HAP-1 (cell line): Measurements from ENCODE around the gene TNFAIP8L3.

Source experiments
- DNase-seq, 2 experiments: peaks; one replicate each; pipeline ENCODE4 v3.0.0-alpha.2; 2016 to 2020; ENCODE audit warnings: low spot score in 2 of 2
- H3K27me3 ChIP-seq: fragments of 250-450 bp; sonication (Bioruptor Pico); 2 replicates; pipeline ENCODE4 v1.5.1; 2020; ENCODE audit warnings: low read depth, mild to moderate bottlenecking, moderate library complexity
- H3K36me3 ChIP-seq: fragments of 250-450 bp; sonication (Bioruptor Pico); replicated peaks from 2 replicates; pipeline ENCODE4 v1.5.1; 2020; ENCODE audit warnings: mild to moderate bottlenecking
- H3K4me1 ChIP-seq: fragments of 250-450 bp; sonication (Bioruptor Pico); 2 replicates; pipeline ENCODE4 v1.5.1; 2020; ENCODE audit warnings: mild to moderate bottlenecking
- H3K4me3 ChIP-seq: fragments of 250-450 bp; sonication (Bioruptor Pico); 2 replicates; pipeline ENCODE4 v1.5.1; 2020; ENCODE audit warnings: mild to moderate bottlenecking, moderate library complexity
- H3K9me3 ChIP-seq: fragments of 250-450 bp; sonication (Bioruptor Pico); 2 replicates; pipeline ENCODE4 v1.5.1; 2020; ENCODE audit warnings: mild to moderate bottlenecking, moderate library complexity
- in situ Hi-C: fragments of 300-500 bp; cut with MboI; formaldehyde crosslinking; loops from 3 replicates; pipeline ENCODE4 v1.14.3; 2020; ENCODE audit warnings: low sequenced_read_pairs, inconsistent platforms, mixed read lengths

The TNFAIP8L3 gene

DNA sequence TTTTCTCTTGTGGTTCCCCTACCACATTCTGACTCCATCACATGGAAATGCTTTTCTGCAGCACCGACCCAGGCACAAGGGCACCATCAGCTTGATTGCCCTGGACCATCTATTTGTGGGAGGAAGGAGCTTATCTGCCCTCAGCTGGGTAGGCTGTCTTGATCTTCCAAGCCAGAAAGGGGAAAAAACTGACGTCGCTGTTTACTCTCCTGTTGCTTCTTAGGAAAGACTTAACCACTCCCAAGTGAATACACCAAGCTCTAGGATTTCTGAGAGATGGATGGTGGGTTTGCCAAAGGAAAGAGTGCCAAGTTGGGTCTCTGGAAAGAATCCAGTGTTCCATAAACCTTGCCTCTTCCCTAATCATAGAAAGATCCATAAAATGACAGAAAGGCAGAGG lies 4.0 kb downstream of the TNFAIP8L3 start:
- Histone ChIP-seq H3K36me3 (no peaks in the 10 kb centered on the region), H3K4me3 (no peak overlapping the region), H3K9me3 (no peaks in the 10 kb centered on the region), H3K27me3 (peaks cover 43% of the 10 kb centered on the region), H3K4me1 (no peaks in the 10 kb centered on the region)
- no peak for DNase-seq
- in situ Hi-C loops = no loop called here

DNA sequence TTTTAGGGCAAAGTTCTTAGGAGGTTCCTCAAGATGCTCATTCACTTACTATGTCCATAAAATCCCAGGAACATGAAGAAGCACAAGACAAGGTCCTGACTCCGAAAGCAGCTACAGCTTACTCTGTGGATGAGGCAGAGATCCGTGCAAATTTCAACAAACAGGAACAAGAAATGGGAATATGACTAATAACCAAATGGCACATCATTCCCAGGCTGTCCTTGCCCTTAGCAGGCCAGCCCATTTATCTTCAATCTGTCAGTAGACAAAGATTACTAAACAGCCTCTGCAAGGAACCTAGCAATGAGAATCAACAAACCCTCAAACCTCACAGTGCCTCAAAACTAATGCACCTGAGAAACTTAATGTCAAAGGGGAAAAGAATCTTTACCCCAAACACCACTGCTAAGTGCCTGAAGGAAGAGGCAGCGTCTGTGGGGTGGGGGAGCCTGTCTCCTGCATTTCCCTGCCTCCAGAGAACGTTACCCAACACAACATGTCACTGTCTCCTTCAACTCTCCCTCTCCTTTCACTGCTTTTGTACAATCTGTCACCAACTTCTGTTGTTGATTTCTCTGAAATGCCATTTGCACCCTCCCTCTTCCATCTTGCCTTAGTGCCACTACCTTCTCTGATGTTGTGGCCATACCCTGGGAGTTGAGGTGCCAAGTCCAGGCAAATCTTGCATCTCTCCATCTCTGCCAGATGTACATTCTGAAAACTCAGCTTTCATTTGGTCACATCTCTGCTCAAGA lies 4.8 kb downstream of the TNFAIP8L3 start:
- Histone ChIP-seq H3K9me3 (no peaks in the 10 kb centered on the region), H3K4me3 (no peak overlapping the region), H3K27me3 (peaks cover 37% of the 10 kb centered on the region), H3K36me3 (no peaks in the 10 kb centered on the region), H3K4me1 (no peaks in the 10 kb centered on the region)
- in situ Hi-C loops = no loop called here
- no peak for DNase-seq

DNA sequence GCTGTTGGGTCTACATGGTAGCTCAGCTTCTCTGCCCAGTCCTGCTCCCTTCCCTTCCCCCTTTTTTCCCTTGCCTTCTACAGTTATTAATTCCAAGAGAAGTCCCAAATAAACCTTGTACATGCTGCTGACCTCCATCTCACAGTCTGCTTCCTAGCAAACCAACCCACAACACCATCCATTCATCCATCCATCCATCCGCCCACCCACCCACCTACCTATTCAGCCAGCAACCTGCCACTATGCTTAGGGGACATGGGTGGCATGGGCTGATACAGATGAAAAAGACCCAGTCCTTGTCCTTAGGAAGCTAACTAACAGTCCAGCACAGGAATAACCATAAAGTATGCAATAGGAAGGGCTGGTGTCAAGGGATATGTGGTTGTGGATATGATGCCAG lies 5.7 kb downstream of the TNFAIP8L3 start:
- H3K4me3 ChIP-seq = no peak overlapping the region
- DNase-seq = no peak
- H3K4me1 ChIP-seq = no peaks in the 10 kb centered on the region
- no peaks in the 10 kb centered on the region for H3K9me3 ChIP-seq
- in situ Hi-C loops = no loop called here
- peaks cover 33% of the 10 kb centered on the region for H3K27me3 ChIP-seq
- H3K36me3 ChIP-seq = no peaks in the 10 kb centered on the region

DNA sequence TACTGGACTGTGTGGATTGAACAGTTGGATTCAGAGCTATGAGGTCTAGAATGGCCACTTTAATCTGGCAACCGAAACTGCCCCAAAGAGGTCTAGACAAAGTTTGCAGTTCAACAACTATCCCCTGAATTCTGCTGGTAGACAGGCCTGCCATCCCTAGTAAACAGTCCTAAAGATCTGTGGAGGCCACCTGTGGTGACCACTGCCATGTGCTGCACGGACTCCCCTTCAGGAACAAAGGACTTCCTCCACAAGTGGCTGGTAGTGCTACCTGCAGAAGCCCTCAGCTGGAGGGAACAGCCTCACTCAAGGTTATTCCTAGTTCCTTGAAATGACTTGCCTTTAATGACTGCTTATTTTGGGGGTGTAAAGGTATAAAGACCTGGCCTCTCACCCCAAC lies 6.1 kb downstream of the TNFAIP8L3 start:
- Histone ChIP-seq H3K4me1 (no peaks in the 10 kb centered on the region), H3K27me3 (peaks cover 28% of the 10 kb centered on the region), H3K36me3 (no peaks in the 10 kb centered on the region), H3K9me3 (no peaks in the 10 kb centered on the region), H3K4me3 (no peak overlapping the region)
- no peak for DNase-seq
- in situ Hi-C loops = no loop called here

DNA sequence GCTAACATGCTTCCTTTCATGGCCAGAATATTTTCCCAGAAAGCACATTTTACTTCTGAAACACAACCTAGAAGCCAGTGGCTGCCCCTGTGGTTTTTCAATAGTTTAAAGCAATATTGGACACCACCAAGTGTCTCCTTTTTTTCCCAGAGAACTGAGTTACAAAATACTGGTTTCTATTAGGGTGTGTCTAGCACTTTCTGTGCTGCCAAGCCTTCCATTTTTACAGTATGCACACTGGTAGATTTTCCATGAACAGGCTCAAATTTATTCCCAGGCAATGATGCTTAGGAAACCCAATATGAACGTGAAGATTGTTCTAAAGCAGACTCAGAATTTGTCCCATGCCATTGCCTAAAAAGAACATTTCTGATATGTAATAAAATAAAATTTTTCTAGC lies 7.2 kb downstream of the TNFAIP8L3 start:
- H3K9me3 ChIP-seq = no peaks in the 10 kb centered on the region
- in situ Hi-C loops = no loop called here
- H3K4me3 ChIP-seq = no peak overlapping the region
- no peaks in the 10 kb centered on the region for H3K4me1 ChIP-seq
- H3K36me3 ChIP-seq = no peaks in the 10 kb centered on the region
- peaks cover 18% of the 10 kb centered on the region for H3K27me3 ChIP-seq
- DNase-seq = no peak

DNA sequence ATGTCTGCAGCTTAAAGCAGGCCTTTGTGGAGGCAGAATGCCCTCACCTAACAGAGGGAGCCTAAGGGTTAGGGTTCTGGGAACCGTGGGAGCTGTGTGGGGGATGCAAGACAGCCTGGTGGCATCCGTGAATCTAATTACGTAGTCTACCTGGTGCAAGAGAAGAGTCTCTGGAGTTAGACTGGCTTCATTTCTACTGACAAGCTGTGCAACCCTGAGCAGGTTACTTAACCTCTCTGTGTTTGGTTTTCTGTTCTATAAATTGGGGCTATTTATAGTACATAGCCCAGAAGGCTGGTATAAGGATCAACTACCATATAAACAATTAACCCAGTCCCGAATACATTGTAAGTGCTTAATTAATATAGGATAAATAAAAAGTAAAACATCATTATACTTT lies 8.3 kb downstream of the TNFAIP8L3 start:
- H3K4me3 ChIP-seq = no peak overlapping the region
- in situ Hi-C loops = no loop called here
- no peaks in the 10 kb centered on the region for H3K36me3 ChIP-seq
- no peaks in the 10 kb centered on the region for H3K4me1 ChIP-seq
- H3K27me3 ChIP-seq = peaks cover 9% of the 10 kb centered on the region; the same call in 1 of the 2 replicates
- DNase-seq = no peak
- no peaks in the 10 kb centered on the region for H3K9me3 ChIP-seq

DNA sequence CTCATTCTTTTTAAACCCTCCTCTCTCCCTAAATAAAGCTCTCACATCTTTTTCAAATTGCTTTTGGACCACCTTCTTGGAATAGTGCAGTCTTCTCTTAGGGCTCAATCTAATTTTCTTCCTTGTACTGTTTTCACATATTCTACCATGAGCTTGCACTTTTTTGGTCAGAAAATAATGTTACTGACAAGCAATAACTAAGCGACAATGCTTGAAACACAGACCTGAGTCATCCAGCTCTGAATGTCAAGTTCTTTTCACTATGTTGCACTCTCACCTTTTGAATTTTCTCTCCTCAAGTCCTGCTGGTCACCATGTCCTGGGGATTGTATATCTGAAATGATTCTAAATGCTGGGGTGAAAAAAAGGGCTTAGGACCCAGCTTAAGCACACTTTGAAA lies 8.9 kb downstream of the TNFAIP8L3 start:
- in situ Hi-C loops = no loop called here
- no peaks in the 10 kb centered on the region for H3K36me3 ChIP-seq
- no peak for DNase-seq
- H3K4me1 ChIP-seq = no peaks in the 10 kb centered on the region
- H3K4me3 ChIP-seq = no peak overlapping the region
- H3K9me3 ChIP-seq = no peaks in the 10 kb centered on the region
- H3K27me3 ChIP-seq = peaks cover 6% of the 10 kb centered on the region; the same call in 1 of the 2 replicates

DNA sequence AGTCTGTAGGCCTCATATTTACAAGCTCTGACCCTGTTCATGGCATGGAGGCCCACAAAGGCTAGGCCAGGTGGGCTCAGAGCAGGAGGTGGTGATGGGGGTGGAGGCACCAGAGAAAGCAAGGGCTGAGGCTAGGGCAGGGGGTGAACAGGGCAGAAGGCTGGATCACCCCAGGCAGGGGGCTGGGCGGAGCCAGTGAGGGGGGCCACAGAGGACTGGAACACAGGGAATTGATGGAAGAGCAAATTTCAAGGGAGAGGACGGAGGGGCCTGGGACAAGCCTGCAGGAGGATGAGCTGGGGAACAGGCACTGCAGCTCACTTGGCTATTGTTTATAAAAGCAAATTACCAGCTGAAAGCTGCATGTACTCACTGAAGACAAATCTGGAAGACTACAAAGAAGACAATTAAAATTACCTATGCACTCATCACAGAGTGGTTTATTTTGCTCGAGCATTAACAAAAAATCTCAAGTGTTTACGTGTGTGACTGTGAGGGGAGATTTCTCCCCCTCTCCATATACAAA lies 11.0 kb downstream of the TNFAIP8L3 start:
- Histone ChIP-seq H3K36me3 (no peaks in the 10 kb centered on the region), H3K27me3 (peaks cover 5% of the 10 kb centered on the region; the same call in 1 of the 2 replicates), H3K9me3 (no peaks in the 10 kb centered on the region), H3K4me1 (no peaks in the 10 kb centered on the region), H3K4me3 (no peak overlapping the region)
- in situ Hi-C loops = no loop called here
- no peak for DNase-seq

DNA sequence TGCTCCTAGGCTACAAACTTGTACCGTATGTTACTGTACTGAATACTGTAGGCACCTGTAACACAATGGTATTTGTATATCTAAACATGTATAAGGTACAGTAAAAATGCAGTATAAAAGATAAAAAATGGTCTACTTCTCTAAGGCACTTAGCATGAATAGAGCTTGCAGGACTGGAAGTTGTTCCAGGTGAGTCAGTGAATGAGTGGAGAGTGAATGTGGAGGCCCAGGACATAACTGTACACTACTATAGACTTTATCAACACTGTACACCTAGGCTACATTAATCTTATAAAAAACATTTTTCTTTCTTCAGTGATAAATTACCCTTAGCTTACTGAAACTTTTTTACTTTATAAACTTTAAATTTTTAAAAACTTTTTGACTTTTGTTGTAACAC lies 12.5 kb downstream of the TNFAIP8L3 start:
- Histone ChIP-seq H3K9me3 (no peaks in the 10 kb centered on the region), H3K4me3 (no peak overlapping the region), H3K4me1 (no peaks in the 10 kb centered on the region), H3K36me3 (no peaks in the 10 kb centered on the region), H3K27me3 (no peaks in the 10 kb centered on the region)
- no peak for DNase-seq
- in situ Hi-C loops = no loop called here

DNA sequence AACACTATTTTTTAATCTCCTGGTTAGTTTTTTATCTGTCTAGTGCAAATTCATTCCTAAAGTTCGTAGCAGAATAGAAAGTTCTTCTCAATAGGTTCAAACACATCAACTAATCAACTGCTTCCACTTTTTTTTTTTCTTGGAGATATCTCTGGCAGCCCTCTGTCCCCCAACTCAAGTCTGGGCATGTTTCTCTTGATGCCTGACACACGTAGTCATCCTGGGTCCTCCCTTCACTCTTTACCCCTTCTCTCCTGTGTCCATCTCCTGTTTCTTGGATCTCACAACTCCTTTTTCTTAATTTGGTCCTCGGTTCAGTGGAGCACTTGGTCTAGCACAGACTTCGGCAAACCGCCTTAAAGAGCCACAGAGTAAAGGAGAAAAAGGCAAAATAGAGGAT lies 14.4 kb downstream of the TNFAIP8L3 start:
- Histone ChIP-seq H3K27me3 (no peaks in the 10 kb centered on the region), H3K4me1 (no peaks in the 10 kb centered on the region), H3K36me3 (no peaks in the 10 kb centered on the region), H3K9me3 (no peaks in the 10 kb centered on the region), H3K4me3 (no peak overlapping the region)
- DNase-seq = no peak
- in situ Hi-C loops = no loop called here

DNA sequence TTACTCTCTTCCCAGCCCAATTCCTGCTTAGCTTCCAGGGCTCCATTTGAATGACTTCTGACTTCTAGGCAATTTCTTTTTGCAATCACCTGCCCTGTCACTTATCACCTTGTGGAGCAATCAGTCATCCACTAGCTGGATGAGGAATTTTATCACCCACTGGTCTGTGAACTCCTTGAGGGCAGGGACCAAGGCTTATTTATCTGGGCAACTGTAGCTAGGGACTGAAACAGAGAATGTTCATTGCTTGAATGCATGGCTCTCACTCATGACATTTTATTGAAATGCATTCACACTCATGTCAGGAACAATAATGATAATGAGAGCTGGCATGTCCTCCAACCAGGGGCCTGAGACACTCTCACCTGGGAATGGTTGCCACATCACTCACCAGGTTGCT lies 15.5 kb downstream of the TNFAIP8L3 start:
- no peaks in the 10 kb centered on the region for H3K27me3 ChIP-seq
- H3K9me3 ChIP-seq = no peaks in the 10 kb centered on the region
- no peaks in the 10 kb centered on the region for H3K36me3 ChIP-seq
- H3K4me1 ChIP-seq = no peaks in the 10 kb centered on the region
- in situ Hi-C loops = no loop called here
- DNase-seq = no peak
- no peak overlapping the region for H3K4me3 ChIP-seq

DNA sequence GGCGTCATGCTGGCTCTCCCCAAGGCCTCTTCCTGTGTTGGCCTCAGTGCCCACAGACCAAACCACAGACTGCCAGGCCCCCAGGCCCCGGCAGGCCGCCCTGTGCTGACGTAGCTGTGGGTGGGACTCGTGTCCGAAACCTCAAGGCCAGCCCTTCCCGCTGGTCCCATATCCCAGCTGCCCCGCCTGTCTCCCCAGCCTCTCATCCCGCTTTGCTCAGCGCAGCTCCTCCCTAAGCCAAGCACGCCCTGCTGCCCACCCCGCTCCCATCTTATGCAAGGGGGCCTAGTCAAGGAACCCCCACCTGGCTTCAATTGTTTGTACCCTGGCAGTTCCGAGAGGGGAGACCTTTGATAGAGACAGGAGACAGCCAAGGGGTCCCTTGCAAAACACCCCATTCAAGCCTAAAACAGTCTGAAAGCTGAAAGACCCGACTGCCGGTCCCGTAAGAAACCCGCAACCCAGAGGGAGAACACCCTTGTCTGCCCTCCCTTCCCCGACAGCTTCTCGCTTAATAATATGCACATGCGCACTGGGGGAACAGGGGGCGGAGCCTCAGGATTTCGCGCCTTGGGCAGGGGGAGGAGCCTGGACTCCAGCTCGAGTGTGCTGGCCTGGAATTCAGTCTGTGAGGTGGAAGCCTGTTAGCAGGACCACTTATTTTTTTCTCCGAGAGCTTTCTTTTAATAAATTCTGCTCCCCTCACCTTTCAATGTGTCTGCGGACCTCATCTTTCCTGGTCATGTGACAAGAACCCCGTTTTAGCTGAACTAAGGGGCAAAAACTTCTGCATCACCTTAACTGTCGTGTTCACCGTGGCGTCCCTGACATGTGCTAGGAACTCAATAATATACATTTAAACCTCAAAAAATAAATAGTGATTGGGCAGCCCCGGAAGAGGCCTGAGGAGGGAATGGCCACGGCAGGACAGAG lies 17.2 kb downstream of the TNFAIP8L3 start:
- H3K27me3 ChIP-seq = no peaks in the 10 kb centered on the region
- H3K9me3 ChIP-seq = no peaks in the 10 kb centered on the region
- DNase-seq = no peak
- H3K4me3 ChIP-seq = no peak overlapping the region
- no peaks in the 10 kb centered on the region for H3K36me3 ChIP-seq
- no peaks in the 10 kb centered on the region for H3K4me1 ChIP-seq
- in situ Hi-C loops = no loop called here

DNA sequence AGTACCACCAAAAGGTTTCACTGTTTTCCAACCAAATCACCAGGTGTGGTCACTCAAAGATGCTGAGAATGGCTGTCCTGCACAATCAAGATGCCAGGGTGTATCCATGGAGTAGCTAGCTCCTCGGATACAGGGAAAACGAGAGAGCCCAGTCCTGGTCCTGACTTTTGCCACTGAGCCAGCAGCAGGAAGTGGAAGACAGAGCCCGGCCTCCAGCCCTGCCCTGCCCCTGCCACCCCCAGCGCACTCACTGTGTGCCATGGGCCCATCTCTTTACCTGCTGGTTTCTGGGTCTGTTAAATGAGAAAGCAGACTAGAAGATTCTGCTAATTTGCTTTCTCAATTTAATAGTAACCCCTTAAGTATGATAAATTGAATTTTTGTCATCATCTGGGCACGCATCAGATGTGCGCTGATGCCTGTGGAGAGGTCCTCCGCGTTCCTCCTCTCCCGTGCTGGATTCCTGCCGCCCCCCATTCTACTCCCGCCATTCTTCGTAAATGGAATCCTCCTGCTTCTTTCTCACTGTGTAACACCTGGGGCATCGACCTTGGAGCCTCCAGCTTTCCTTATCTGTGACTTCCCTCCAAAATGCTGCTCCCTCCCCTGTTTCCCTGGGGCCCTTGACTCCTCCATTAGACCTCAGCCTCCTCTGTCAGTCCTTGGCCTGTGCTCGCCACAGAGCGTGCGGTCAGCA lies 18.0 kb downstream of the TNFAIP8L3 start:
- Histone ChIP-seq H3K4me3 (no peak overlapping the region), H3K27me3 (no peaks in the 10 kb centered on the region), H3K9me3 (no peaks in the 10 kb centered on the region), H3K4me1 (no peaks in the 10 kb centered on the region), H3K36me3 (no peaks in the 10 kb centered on the region)
- in situ Hi-C loops = no loop called here
- DNase-seq = no peak
